HepG2 (cell line): ENCODE measurements around the gene TSPAN7.

Source experiments
- ATF3 ChIP-seq: sonication (generic); formaldehyde crosslinking; IDR thresholded peaks from 2 replicates; pipeline ENCODE4 v1.4.0; 2020; ENCODE audit warnings: missing genetic modification reagents
- CTCF ChIP-seq: sonication (generic); formaldehyde crosslinking; IDR thresholded peaks from 2 replicates; pipeline ENCODE4 v1.5.0; 2020; ENCODE audit warnings: mild to moderate bottlenecking, missing genetic modification reagents, moderate library complexity
- KAT8 ChIP-seq: IDR thresholded peaks from 2 replicates; pipeline ENCODE4 v1.6.1; 2016; ENCODE audit warnings: missing genetic modification reagents, missing compliant biosample characterization
- ZSCAN25 ChIP-seq: sonication (generic); formaldehyde crosslinking; IDR thresholded peaks from 2 replicates; pipeline ENCODE4 v1.8.0; 2022; ENCODE audit warnings: mild to moderate bottlenecking, missing genetic modification reagents
- TF ChIP-seq, protein P1 (sequence below): sonication (generic); formaldehyde crosslinking; conservative IDR thresholded peaks from 2 replicates; pipeline ENCODE4 v1.4.0; 2020; ENCODE audit warnings: missing genetic modification reagents

DNA sequence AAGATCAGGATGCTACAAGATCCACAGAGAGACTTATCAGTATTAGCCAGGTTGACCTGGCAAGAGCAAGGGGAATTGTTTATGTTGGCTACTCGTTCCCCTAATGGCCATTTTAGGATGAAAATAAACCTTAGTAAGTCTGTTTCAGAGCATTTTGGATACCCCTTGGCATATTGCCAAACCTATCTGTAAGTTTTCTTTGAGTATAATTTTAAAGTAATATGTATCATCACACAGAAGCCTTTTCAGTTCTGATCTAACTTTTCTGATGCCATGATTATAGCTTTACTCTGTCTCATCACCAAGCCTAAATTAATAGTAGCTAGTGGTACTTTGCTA lies 99.7 kb downstream of the TSPAN7 start:
- TF ChIP-seq ZSCAN25 (CRISPR knock-in tag) (no peak), ATF3 (no peak), KAT8 (CRISPR knock-in tag) (no peak), CTCF (CRISPR knock-in tag) (no peak)
- TF ChIP-seq, protein P1, sequence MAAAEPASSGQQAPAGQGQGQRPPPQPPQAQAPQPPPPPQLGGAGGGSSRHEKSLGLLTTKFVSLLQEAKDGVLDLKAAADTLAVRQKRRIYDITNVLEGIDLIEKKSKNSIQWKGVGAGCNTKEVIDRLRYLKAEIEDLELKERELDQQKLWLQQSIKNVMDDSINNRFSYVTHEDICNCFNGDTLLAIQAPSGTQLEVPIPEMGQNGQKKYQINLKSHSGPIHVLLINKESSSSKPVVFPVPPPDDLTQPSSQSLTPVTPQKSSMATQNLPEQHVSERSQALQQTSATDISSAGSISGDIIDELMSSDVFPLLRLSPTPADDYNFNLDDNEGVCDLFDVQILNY, result no peak
